OCI-M2 (cell line): Measurements from ENCODE around the gene LSAMP.

ENCODE experiments used
- DNase-seq: peaks from one replicate; lab custom pipeline; 2025; ENCODE audit not compliant: unreplicated experiment; lab: John Stamatoyannopoulos, UW

Gene LSAMP

DNA sequence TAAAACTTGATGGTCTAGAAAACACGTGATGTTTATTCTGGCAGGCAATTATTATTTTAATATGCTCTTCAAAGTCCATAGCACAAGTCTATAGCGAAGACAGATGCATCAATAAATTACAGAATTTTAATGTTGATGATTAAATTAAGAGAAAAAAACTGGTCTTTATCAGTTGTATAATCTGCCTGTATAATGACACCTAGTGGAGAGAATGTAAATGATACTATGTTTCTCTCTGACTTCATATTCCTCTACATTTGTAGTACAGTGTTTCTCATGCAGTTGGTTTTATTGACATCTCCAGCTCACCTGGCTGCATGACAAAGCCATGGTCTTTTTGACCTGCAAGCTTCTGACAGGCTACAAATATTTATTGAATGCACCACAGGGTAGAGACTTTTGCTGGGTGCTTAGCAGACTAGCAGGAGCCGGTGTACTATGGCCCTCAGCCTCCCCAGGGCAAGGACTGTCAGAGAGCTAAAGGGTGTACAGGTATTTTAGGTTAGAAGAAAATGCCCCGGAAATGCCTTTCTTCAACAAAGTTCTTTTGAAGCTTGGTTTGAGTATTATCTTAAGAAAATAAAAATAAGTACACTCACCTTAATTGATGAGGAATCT is 532.1 kb downstream of the LSAMP start:
- DNase-seq = no peak

DNA sequence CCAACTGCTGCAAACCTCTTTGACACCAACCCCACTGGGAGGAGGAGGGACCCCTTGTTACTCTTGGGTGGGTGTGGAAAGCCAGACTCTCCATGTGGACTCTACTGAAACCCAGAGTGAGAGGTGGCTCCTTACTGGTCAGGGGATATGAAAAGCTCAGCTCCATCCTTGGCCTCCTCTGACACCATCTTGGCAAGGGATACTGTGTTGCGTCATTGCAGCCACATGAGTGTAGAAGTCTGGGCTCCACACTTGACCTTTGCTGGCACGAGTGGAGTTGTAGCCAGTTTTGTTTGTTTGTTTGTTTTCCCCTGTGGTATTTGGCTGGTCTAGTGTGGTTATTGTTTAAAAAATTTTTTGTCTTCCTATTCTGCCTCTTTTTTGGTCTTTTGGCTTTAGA is 532.9 kb downstream of the LSAMP start:
- DNase-seq = no peak

DNA sequence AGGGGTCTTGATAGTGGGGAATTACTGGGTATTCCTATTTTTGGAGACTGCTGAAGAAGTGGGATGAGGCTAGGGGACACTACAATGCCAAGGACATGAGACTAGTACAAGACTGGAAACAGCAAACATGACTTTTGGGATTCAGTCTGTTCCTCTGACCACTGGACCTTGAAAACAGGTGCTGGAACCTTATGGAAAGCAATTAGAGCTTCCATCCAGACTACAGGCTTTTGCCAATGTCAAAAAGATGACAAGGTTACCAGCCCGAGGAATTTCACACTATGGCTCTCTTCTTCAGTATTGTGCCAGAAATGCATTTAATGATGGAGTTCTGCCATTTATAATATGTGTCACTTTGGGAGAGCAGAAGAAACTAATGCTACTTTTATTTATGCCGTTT is 539.4 kb downstream of the LSAMP start:
- no peak for DNase-seq

DNA sequence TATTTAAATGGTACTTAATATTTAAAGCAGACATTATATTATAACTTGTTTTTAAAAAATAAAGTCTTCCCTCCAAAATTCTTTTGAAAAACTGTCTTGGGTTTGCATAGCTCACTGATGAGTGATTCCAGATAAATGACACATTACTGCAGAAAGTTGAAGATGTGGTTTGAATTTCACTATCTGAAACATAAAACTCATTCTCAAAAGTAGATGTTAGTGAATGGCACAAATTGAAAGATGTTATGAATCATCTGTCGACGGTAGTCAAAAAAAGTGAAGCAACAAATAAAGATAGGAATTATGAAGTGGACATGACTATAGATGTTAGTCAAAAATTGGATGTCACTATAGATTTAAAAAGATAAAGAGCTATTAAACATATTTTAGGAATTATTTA is 541.4 kb downstream of the LSAMP start:
- no peak for DNase-seq

GRCh38 chr3:115901008-115901407 is 544.3 kb downstream of the LSAMP start:
- no peak for DNase-seq

DNA sequence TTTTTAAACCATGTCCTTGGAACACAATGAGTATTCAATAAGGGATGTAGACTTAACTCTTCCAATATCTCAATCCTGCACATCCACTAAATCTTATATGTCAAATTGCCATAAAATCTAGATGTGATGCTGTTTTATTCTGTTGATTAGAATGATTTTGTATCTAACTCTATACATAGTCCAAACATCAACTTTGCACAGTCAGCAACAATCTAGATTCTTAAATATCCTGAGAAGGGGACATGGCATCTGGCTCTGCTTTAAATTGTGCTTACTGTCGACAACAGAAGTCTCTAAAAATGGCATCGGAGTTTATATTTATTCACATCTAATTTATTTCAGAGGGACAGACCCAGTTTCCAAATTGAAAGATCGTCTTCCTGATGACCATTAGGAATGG is 545.8 kb downstream of the LSAMP start:
- DNase-seq = no peak

GRCh38 chr3:115898656-115899410 is 546.5 kb downstream of the LSAMP start:
- no peak for DNase-seq

GRCh38 chr3:115891006-115891636 is 554.2 kb downstream of the LSAMP start:
- DNase-seq = no peak

GRCh38 chr3:115890579-115890978 is 554.7 kb downstream of the LSAMP start:
- DNase-seq = no peak

DNA sequence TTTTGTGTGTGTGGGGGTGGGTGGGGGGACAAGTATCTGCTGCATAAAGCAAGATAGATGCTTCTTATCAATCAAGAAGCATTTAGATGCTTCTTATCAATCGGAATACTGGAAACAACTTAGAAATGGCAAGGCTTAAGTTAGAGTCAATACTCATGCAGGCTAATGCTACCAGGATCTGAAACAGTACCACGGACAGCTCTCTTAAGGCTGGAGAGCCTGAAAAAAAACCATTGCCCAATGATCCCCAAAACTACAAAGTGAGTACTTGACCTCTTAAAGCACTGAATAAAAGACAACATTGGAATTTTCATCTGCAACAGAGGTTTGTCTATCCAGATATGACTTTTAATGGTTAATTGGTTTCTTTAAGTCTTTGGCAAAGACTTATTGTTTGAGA is 559.7 kb downstream of the LSAMP start:
- no peak for DNase-seq

- DNase-seq = no peak
These were observed 567.7 kb downstream of the LSAMP start for GRCh38 chr3:115877615-115877899.

GRCh38 chr3:115876876-115877614 is 568.2 kb downstream of the LSAMP start:
- DNase-seq = no peak

GRCh38 chr3:115875460-115875859 is 569.8 kb downstream of the LSAMP start:
- no peak for DNase-seq

GRCh38 chr3:115871735-115872134 is 573.6 kb downstream of the LSAMP start:
- no peak for DNase-seq

DNA sequence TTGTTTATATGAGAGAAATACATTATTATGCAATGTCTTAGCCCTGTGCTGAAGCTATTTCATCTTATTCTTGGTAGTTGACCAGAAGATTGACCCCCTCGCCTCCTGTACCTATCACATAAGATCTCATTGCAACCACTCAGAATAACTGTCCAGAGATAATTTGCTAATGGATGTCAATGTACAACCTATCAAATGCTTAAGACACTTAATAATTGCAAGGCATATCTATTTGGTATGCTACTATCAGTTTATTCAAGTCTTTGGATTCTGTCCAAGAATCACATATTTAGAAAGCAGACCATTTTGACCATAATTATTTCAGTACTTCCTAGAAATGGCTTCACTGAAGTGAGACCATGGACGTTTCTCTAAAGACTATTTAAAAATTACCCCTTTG is 580.4 kb downstream of the LSAMP start:
- DNase-seq = no peak

- DNase-seq = no peak
These were observed 582.4 kb downstream of the LSAMP start for GRCh38 chr3:115862849-115863248.

DNA sequence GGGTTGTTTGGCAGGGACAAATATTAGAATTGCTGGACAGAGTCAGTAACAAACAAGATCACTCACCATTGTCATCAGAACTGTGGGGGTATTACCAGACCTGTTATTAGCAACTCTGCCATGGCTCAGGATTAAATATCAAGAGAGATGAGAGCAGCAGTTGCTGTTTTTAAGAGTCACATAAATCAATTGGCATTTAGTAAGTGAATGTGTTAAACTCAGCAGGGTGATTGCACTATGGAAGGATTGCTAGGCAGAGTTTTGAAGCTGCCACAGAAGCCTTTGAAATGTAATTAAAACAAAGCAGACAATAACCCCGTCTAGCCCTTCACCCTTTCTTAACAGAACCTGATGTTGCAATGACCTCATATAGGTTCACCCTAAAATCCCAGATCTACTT is 583.2 kb downstream of the LSAMP start:
- no peak for DNase-seq

- DNase-seq = no peak
These were observed 584.0 kb downstream of the LSAMP start for GRCh38 chr3:115861166-115861733.

DNA sequence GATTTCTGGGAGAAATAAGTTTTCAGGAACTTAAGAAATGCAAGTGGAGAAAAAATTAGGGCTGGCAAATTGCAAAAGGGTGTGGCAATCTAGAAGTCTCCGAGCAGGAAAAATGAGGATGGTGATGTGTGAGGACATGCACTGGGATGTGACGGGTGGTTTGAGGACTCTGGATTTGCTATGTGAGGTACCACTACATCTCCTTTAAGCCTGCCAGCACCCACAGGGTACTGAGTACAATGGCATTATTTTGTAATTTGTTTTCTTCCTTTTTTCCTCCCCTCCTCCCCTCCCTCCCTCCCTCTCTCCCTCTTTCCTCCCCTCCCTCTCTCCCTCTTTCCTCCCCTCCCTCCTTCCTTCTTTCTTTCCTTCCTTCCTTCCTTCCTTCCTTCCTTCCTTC is 584.5 kb downstream of the LSAMP start:
- no peak for DNase-seq

GRCh38 chr3:115859002-115859807 is 586.1 kb downstream of the LSAMP start:
- DNase-seq = no peak
